Measurements from ENCODE around the gene GBGT1. TPM values are rescaled to one million over a fixed set of nuclear protein-coding genes. Genes with fewer than 3 reads are reported as not detected.

The GBGT1 gene
- total RNA-seq, 2 donors from 2014 or later = 15.5 to 16.8 TPM

DNA sequence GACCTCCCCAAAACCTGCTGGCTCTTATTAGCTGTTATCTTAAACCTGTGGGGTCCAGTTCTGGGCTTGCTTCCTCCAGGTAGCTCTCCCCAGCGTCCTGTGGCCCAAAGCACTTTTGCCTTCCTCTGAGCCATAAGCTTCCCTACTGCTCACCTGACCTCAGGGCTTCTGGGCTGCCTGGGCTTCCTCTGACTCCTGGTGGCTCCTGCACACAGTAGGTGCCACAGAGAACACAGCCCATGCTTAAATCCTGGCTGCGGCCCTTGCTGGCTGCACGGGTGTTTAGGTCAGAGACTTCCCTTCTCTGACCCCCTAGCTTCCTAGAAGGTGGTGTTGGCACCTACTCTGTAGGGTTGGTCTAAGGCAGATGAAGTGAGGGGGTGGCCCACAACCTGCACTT lies 45.1 kb downstream of the GBGT1 start:
- no peak for TF ChIP-seq CTCF (IDR thresholded peaks at IDR 0.05)
- DNase-seq (ENCODE audit: low spot score) = no peak
- peak overlapping the region in 1 of 2 donors; percentile 83 for H3K4me3 ChIP-seq
- no peaks in the 10 kb centered on the region for H3K36me3 ChIP-seq
- no peaks in the 10 kb centered on the region for H3K9me3 ChIP-seq
- no peaks in the 10 kb centered on the region for H3K27me3 ChIP-seq
- H3K27ac ChIP-seq = peak overlapping the region; percentile 40 to 89
- peaks cover 2 to 94% of the 10 kb centered on the region in 2 donors for H3K4me1 ChIP-seq

GRCh38 chr9:133118179-133118520 lies 45.6 kb downstream of the GBGT1 start:
- no peak for DNase-seq (ENCODE audit: low spot score)
- peaks cover 2 to 95% of the 10 kb centered on the region in 2 donors for H3K4me1 ChIP-seq
- H3K27me3 ChIP-seq = no peaks in the 10 kb centered on the region
- peak overlapping the region in 1 of 2 donors; percentile 89 for H3K27ac ChIP-seq
- H3K4me3 ChIP-seq = no peak overlapping the region
- TF ChIP-seq CTCF (IDR thresholded peaks at IDR 0.05) = no peak
- no peaks in the 10 kb centered on the region for H3K9me3 ChIP-seq
- no peaks in the 10 kb centered on the region for H3K36me3 ChIP-seq

DNA sequence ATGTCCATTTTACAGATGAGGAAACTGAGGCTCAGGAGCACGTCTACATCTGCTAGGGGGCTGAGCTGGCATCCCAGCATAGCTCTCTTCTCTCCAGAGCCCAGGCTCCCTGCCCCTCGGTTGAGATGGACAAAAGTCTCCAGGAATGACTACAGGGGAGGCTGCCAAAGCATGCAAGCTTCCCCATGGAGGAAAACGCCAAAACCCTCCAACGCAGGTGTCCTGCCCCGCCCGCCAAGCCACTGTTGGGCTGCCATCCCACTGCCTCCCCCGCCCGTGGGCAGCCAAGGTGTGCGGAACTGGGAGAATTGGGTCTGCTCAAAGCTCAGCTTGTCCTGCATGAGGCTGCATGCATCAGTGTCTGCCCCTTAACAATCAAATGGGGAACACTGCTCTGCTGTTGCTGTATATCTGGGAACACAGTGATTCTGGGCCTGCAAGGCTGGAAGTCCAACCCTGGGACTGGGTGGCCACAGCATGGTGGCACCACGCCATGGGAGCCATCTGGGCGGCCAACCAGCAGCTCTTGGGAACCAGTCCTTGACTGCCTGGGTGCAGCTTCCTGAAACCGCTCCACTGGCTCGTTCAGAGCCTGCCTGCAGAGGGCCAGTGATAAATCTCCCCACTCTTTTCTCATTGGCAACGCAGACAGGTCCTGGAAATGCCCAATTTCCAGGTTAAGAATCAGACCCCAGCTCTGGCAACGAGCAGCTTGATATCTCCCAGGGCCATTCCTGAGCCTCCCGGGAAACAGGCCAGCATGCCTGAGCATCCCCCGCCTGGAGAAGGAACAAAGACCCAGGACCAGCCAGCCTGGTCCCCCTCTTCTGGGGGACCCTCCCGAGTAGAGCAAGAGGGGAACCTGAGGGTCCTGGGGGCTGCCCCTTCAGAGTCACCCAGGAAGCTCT lies 46.2 kb downstream of the GBGT1 start:
- Histone ChIP-seq H3K36me3 (no peaks in the 10 kb centered on the region), H3K4me3 (no peak overlapping the region), H3K27ac (peak overlapping the region in 1 of 2 donors; percentile 89), H3K4me1 (peaks cover 2 to 95% of the 10 kb centered on the region in 2 donors), H3K27me3 (no peaks in the 10 kb centered on the region), H3K9me3 (no peaks in the 10 kb centered on the region)
- TF ChIP-seq CTCF (IDR thresholded peaks at IDR 0.05) = no peak
- no peak for DNase-seq (ENCODE audit: low spot score)

DNA sequence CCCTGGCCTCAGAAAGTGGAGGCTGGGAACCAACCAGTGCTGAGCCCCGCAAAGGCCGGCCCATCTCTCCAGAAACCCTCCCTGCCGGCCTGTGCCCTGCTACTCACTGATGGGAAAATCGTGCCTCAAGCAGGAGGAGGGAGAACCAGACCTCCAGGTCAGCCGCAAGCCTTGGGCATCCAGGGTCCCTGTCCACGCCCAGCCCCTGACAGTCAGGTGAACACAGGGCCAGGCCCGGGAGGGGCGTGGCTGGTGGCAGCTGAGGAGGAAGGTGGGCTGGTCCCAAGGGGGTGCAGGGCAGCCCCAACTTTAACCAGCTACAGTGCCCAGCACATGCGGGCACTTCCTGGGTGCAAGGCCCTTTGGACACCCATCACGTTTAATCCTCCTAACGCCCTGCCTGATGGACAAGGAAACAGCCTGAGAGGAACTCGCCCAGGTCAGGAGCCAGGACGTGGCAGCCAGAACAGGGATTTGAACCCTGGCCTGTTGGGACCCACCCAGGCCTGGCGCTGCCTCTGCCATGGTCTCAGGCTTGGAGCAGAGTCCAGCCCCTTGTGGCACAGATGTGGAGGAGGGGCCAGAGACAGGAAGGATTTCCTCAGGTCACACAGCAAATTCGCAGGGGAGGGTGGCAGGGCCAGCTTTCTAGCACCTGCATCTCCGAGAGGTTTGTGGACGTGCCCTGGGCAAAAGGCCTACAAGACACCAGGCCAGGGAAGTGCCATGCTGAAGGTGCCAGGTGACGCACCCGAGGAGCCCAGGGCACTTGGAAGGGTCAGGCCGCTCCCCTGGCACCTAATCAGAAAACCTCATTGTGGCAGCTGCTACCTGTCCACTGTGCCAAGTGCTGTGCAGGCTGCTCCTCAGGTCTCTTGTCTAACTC lies 47.1 kb downstream of the GBGT1 start:
- Histone ChIP-seq H3K27ac (peak overlapping the region in 1 of 2 donors; percentile 89), H3K4me3 (no peak overlapping the region), H3K4me1 (peaks cover 2 to 95% of the 10 kb centered on the region in 2 donors), H3K27me3 (no peaks in the 10 kb centered on the region), H3K36me3 (peaks cover 4% of the 10 kb centered on the region), H3K9me3 (no peaks in the 10 kb centered on the region)
- no peak for DNase-seq (ENCODE audit: low spot score)
- TF ChIP-seq CTCF (IDR thresholded peaks at IDR 0.05) = no peak

- no peak overlapping the region for H3K4me3 ChIP-seq
- peak overlapping the region; percentile 77 to 89 for H3K27ac ChIP-seq
- H3K36me3 ChIP-seq = peaks cover 9% of the 10 kb centered on the region
- no peaks in the 10 kb centered on the region for H3K27me3 ChIP-seq
- H3K4me1 ChIP-seq = peaks cover 2 to 94% of the 10 kb centered on the region in 2 donors
- no peak for TF ChIP-seq CTCF (IDR thresholded peaks at IDR 0.05)
- no peaks in the 10 kb centered on the region for H3K9me3 ChIP-seq
- no peak for DNase-seq (ENCODE audit: low spot score)
These were observed 47.9 kb downstream of the GBGT1 start for GRCh38 chr9:133115604-133116345.
